B cell (primary cell): Measurements from ENCODE around the gene GPR137. TPM values are rescaled to one million over a fixed set of nuclear protein-coding genes. Genes with fewer than 3 reads are reported as not detected.

Source experiments
- ATAC-seq: fragments of 200-7000 bp; cut with Tn5 transposase; one replicate; pipeline ENCODE4 v1.10.0; 2021; ENCODE audit warnings: low read depth, mild to moderate bottlenecking, moderate number of reproducible peaks, moderate library complexity
- CTCF ChIA-PET: fragments of 350-600 bp; sonication (Branson Sonifier 250); formaldehyde crosslinking; loops from one replicate; lab custom pipeline; 2021; ENCODE audit warnings: antibody characterized with exemption, inconsistent platforms; lab: Charles Lee
- POLR2A ChIA-PET: fragments of 350-600 bp; sonication (Branson Sonifier 250); formaldehyde crosslinking; loops from one replicate; lab custom pipeline; 2021; ENCODE audit warnings: antibody characterized with exemption; lab: Charles Lee
- DNase-seq: peaks from one replicate; pipeline ENCODE4 v3.0.0; 2013
- H2AFZ ChIP-seq: 2 replicates; pipeline ENCODE4 v1.6.1; 2012; ENCODE audit warnings: mild to moderate bottlenecking, low read depth, low read length; ENCODE audit not compliant: insufficient read depth, poor library complexity, severe bottlenecking
- H3K27ac ChIP-seq, 2 donors: 1 replicate in 1 of 2; 2 replicates in 1 of 2; pipeline ENCODE4 v1.5.1; 2012 to 2013; ENCODE audit warnings: low read length in 2 of 2, mild to moderate bottlenecking in 2 of 2, moderate library complexity in 1 of 2
- H3K27me3 ChIP-seq, 4 experiments: fragments of 200-600 bp in 1 of 4; sonication (generic) in 1 of 4; replicated peaks in 1 of 4; 1 replicate in 2 of 4; 2 replicates in 2 of 4; pipeline versions ENCODE4 v1.6.1 to v1.7.0; 2013 to 2016; ENCODE audit warnings: low read length in 3 of 4, mild to moderate bottlenecking in 2 of 4, mixed read lengths in 1 of 4, moderate library complexity in 1 of 4; ENCODE audit not compliant: insufficient read depth in 4 of 4, control insufficient read depth in 3 of 4; ENCODE audit errors: control extremely low read depth in 1 of 4
- H3K36me3 ChIP-seq, 2 experiments: replicated peaks in 1 of 2; 1 replicate in 1 of 2; 2 replicates in 1 of 2; pipeline versions ENCODE4 v1.6.1 to v1.7.1; 2013; ENCODE audit warnings: low read length in 1 of 2; ENCODE audit not compliant: insufficient read depth in 2 of 2, control insufficient read depth in 1 of 2; ENCODE audit errors: control extremely low read depth in 1 of 2, extremely low read depth in 1 of 2
- H3K4me1 ChIP-seq, 2 donors: fragments of 200-600 bp in 1 of 2; sonication (generic) in 1 of 2; 1 replicate in 1 of 2; 2 replicates in 1 of 2; pipeline versions ENCODE4 v1.5.1 to v1.6.1; 2013 to 2017; ENCODE audit warnings: low read length in 2 of 2; ENCODE audit not compliant: control insufficient read depth in 2 of 2, insufficient read depth in 2 of 2
- H3K4me2 ChIP-seq: replicated peaks from 2 replicates; pipeline ENCODE3; 2012; ENCODE audit warnings: mild to moderate bottlenecking, low read depth, low read length; ENCODE audit not compliant: poor library complexity, severe bottlenecking
- H3K4me3 ChIP-seq, 5 experiments: fragments of 200-600 bp in 1 of 5; sonication (generic) in 1 of 5; 1 replicate in 3 of 5; 2 replicates in 2 of 5; pipeline versions ENCODE4 v1.5.1 to v1.7.0; 2011 to 2016; ENCODE audit warnings: low read length in 4 of 5, mild to moderate bottlenecking in 4 of 5, low read depth in 2 of 5, control low read depth in 1 of 5, moderate library complexity in 1 of 5; ENCODE audit not compliant: insufficient read depth in 1 of 5; ENCODE audit errors: control extremely low read depth in 1 of 5, extremely low read depth in 1 of 5
- H3K79me2 ChIP-seq: fragments of 200-600 bp; sonication (generic); one replicate; pipeline ENCODE4 v1.6.0; 2016; ENCODE audit warnings: low read length; ENCODE audit not compliant: control insufficient read depth, insufficient read depth
- H3K9ac ChIP-seq: fragments of 200-600 bp; sonication (generic); 2 replicates; pipeline ENCODE4 v1.6.1; 2017; ENCODE audit warnings: mild to moderate bottlenecking, low read length, moderate library complexity
- H3K9me3 ChIP-seq, 3 donors: one replicate each; pipeline versions ENCODE4 v1.6.1 to v1.7.1; 2013; ENCODE audit warnings: low read length in 2 of 3; ENCODE audit not compliant: control insufficient read depth in 2 of 3, insufficient read depth in 1 of 3; ENCODE audit errors: control extremely low read depth in 1 of 3
- H4K20me1 ChIP-seq: 2 replicates; pipeline ENCODE4 v1.6.0; 2012; ENCODE audit warnings: mild to moderate bottlenecking, low read length; ENCODE audit not compliant: insufficient read depth, control insufficient read depth, poor library complexity, severe bottlenecking
- H3K27ac Mint-ChIP-seq: one replicate; pipeline ENCODE4 v1.8.0; 2021; ENCODE audit warnings: mixed read lengths
- H3K27me3 Mint-ChIP-seq: one replicate; pipeline ENCODE4 v1.8.0; 2021; ENCODE audit warnings: mixed read lengths
- H3K4me1 Mint-ChIP-seq: one replicate; pipeline ENCODE4 v1.8.0; 2021; ENCODE audit warnings: mixed read lengths
- H3K4me3 Mint-ChIP-seq: one replicate; pipeline ENCODE4 v1.8.0; 2021; ENCODE audit warnings: mixed read lengths
- H3K9me3 Mint-ChIP-seq: one replicate; pipeline ENCODE4 v1.8.0; 2022; ENCODE audit warnings: mixed read lengths; ENCODE audit not compliant: insufficient read depth
- EZH2 ChIP-seq: IDR thresholded peaks from 2 replicates; pipeline ENCODE4 v1.6.1; 2012; ENCODE audit warnings: borderline replicate concordance, low read depth, mild to moderate bottlenecking, moderate library complexity, low read length; ENCODE audit not compliant: insufficient read depth, poor library complexity, severe bottlenecking
- WGBS: methylation state at CpG from one replicate; pipeline ENCODE4 v1.1.5; 2013; ENCODE audit warnings: missing lambda C conversion rate; ENCODE audit not compliant: insufficient coverage; 5-methylcytosine and 5-hydroxymethylcytosine counted together
- intact Hi-C: fragments of 100-400 bp; cut with micrococcal nuclease; formaldehyde crosslinking; loops from one replicate; pipeline ENCODE4 v1.10.0; 2022
- polyA plus RNA-seq: library from polyadenylated mRNA; depleted of rRNA; stranded (reverse); fragments of >200 nt; gene quantifications from 2 replicates; pipeline ENCODE4 v1.2.3, GENCODE V29; 2012
- total RNA-seq, 2 donors: library from RNA; stranded (reverse); fragments of 120-200 nt in 1 of 2; gene quantifications; 1 replicate in 1 of 2; 2 replicates in 1 of 2; pipeline versions ENCODE4 v1.2.3 to v1.2.4, GENCODE V29; 2013 to 2022
- TF ChIP-seq, protein P1 (sequence below): fragments of 200-600 bp; IDR thresholded peaks from one replicate; pipeline ENCODE4 v1.8.0; 2022; ENCODE audit warnings: antibody characterized with exemption, mild to moderate bottlenecking

Gene GPR137
- total and polyA plus RNA-seq, 2 donors (not counting 1 experiment from before 2014, with no cell fraction given): 49.9 to 66.1 TPM

DNA sequence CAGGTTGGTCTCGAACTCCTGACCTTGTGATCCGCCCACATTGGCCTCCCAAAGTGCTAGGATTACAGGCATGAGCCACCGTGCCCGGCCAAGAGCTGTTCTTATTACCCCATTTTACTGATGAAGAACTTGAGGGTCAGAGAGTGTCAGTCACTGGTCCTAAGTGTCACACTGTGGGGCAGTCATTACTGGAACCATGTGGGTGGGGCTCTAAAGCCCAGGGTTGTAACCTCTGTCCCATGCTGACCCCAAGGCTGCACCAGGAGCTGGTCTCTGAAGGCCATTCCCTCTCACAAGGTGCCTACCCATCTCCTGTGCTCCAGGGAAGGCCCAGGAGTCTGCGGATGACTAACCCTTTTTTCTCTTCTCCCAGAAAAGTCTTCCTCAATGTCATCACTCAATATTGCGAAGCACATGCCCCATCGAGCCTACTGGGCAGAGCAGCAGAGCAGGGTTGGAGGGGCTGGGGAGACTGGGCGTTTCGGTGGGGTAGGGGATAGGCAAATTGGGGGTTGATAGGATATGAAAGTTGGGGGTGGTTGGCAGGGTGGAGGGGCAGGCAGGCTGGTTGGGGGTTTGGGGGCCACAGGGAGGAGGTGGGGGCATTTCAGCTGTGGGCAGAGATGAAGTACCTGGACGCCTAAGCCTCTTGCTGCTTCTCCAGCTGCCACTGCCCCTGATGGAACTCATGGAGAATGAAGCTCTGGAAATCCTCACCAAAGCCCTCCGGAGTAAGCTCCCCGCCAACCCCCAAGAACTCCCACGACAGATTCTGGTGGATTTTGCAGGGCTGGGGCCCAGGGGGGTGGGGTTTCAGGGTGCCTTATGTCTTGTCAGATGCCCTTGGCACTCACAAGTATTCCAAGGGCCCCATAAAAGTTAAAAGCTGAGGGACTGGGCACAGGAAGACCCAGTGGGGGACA, 17.7 kb downstream of the GPR137 start:
- H3K79me2 ChIP-seq: peaks cover 25% of the 10 kb centered on the region
- ChIA-PET CTCF (interaction anchor here (0.7 to 5.8 kb wide), 25 partner anchors 13 to 1550 kb away, joined by 3 to 243 read pairs (median 6); partner anchors contain the start of genes BAD, CCDC88B, FERMT3 and GPR137), POLR2A (interaction anchor here (0.7 to 3.5 kb wide), 7 partner anchors 14 to 118 kb away, joined by 3 to 21 read pairs (median 7); partner anchors contain the start of genes FERMT3, PRDX5, STIP1 and TRMT112)
- no peak for ATAC-seq
- no peak for DNase-seq
- peaks cover 0 to 6% of the 10 kb centered on the region in 2 experiments for H3K36me3 ChIP-seq
- Mint-ChIP-seq H3K27me3 (peaks cover 14% of the 10 kb centered on the region), H3K9me3 (no peaks in the 10 kb centered on the region), H3K4me3 (peak overlapping the region; percentile 44), H3K27ac (no peak overlapping the region), H3K4me1 (peaks cover 36% of the 10 kb centered on the region)
- H3K4me3 ChIP-seq: no peak overlapping the region
- H2AFZ ChIP-seq: no peak overlapping the region
- TF ChIP-seq, protein P1, sequence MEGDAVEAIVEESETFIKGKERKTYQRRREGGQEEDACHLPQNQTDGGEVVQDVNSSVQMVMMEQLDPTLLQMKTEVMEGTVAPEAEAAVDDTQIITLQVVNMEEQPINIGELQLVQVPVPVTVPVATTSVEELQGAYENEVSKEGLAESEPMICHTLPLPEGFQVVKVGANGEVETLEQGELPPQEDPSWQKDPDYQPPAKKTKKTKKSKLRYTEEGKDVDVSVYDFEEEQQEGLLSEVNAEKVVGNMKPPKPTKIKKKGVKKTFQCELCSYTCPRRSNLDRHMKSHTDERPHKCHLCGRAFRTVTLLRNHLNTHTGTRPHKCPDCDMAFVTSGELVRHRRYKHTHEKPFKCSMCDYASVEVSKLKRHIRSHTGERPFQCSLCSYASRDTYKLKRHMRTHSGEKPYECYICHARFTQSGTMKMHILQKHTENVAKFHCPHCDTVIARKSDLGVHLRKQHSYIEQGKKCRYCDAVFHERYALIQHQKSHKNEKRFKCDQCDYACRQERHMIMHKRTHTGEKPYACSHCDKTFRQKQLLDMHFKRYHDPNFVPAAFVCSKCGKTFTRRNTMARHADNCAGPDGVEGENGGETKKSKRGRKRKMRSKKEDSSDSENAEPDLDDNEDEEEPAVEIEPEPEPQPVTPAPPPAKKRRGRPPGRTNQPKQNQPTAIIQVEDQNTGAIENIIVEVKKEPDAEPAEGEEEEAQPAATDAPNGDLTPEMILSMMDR: no peak
- no peak for TF ChIP-seq EZH2
- peaks cover 32 to 54% of the 10 kb centered on the region in 2 donors for H3K4me1 ChIP-seq
- 84% methylated on average over 5 of the region's 13 CpGs for WGBS
- peaks cover 0 to 43% (median 19%) of the 10 kb centered on the region in 4 experiments for H3K27me3 ChIP-seq
- peak overlapping the region; percentile 97 for H3K4me2 ChIP-seq
- peaks cover 30% of the 10 kb centered on the region for H4K20me1 ChIP-seq
- H3K27ac ChIP-seq: peak overlapping the region in 1 of 2 donors; percentile 94
- H3K9ac ChIP-seq: peak overlapping the region; percentile 87
- intact Hi-C loops: loop anchor here (1.0 to 10.0 kb wide), 3 partner anchors 52 to 469 kb away; partner anchors contain the start of genes MARK2 and PLCB3
- H3K9me3 ChIP-seq: peaks cover 0 to 20% (median 0%) of the 10 kb centered on the region in 3 donors
